CD4-positive, alpha-beta T cell treated with Interleukin-6 at 100 ng/mL for 8 hours (primary cell): ENCODE data around the gene TRAPPC5.

ENCODE experiments used
- DNase-seq: peaks from one replicate; pipeline ENCODE4 v3.0.0-alpha.2; 2020; ENCODE audit warnings: mixed read lengths, low spot score

Gene TRAPPC5

DNA sequence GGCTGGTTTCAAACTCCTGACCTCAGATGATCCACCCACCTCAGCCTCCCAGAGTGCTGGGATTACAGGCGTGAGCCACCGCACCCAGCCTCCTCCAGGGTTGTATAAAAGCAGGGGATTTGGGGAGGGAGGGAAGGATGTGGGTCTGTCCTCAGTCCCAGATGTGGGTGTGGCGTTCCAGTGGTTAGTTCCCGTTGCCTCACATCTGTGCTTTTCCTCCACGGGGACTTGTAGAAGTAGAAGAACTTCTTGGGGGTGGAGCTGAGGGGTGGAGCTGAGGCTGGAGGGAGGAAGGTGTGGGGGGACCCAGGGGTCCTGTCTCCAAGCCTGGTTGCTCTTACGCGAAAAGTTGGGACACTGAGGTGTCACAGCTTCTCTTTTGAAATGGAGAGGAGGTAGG lies 4.3 kb upstream of the TRAPPC5 start:
- DNase-seq = no peak

- no peak for DNase-seq
These were observed 3.8 kb upstream of the TRAPPC5 start, which contains the start of gene MCEMP1 for GRCh38 chr19:7676854-7677253. Gene MCEMP1, plus strand, starts transcription at chr19:7677090. Its CDS starts 31 bp downstream, at chr19:7677121.

GRCh38 chr19:7677669-7678311 lies 2.8 kb upstream of the TRAPPC5 start:
- DNase-seq = no peak

DNA sequence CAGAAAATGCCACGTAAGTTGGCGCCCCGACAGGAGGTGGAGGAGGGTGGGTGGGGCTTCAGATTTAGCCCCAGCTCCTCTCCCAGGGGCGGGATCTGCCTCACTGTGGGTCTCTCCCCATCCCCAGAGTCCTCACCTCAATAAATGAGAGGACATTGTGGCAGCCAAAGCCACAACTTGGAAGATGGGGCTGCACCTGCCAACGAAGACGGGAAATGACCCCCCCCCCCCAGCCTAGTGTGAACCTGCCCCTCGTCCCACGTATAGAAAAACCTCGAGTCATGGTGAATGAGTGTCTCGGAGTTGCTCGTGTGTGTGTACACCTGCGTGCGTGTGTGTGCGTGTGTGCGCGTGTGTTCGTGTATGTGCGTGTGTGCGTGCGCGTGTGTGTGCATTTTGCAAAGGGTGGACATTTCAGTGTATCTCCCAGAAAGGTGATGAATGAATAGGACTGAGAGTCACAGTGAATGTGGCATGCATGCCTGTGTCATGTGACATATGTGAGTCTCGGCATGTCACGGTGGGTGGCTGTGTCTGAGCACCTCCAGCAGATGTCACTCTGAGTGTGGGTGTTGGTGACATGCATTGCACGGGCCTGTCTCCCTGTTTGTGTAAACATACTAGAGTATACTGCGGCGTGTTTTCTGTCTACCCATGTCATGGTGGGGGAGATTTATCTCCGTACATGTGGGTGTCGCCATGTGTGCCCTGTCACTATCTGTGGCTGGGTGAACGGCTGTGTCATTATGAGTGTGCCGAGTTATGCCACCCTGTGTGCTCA lies 1.5 kb upstream of the TRAPPC5 start:
- peak; percentile 74 for DNase-seq

- DNase-seq = no peak
These were observed 645 bp upstream of the TRAPPC5 start for GRCh38 chr19:7679771-7680605.

- DNase-seq = peak; percentile 87
These were observed 924 bp downstream of the TRAPPC5 start for GRCh38 chr19:7681340-7682174.

GRCh38 chr19:7682175-7682855 lies 1.7 kb downstream of the TRAPPC5 start:
- DNase-seq = no peak

DNA sequence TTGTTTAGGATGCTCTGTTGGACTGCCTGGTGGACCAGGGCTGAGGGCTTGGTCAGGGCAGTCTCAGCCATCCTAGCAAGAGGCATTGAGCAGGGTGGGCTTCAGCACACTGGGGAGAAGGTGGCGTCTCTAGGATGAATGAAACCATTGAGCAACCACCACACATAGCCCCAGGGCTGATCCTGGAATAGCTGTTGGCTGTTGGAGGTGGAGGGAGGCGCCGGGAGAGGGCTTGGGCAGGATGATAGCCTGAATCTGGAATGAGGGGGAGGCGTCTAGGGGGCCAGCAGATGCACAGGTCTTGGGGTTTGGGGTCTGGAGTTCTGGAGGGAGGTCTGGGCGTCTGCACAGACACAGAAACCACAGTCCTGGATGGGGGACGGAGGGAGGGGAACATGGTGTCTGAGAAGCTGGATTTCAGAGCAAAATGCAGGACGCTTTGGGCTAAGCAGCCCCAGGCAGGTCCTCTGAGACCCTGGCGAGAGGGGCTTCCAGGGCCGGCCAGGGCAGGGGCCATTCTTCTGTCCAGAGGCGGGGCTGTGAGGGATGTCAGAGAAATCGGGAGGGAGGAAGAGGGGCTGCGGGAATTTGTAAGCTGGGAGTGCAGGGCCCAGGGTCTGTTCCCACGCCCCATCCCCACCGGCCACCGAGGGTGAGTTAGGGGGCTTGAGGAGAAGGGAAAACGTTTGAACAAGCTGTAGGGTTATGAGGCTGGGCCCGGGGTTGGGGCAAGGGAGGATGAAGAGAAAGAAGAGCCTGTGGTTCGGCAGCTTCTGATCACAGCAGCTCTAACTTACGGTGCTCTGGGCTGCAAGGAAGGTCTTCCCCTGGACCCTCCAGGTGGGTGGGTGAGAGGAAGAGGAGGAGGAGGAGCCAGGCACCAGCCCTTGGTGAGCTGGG lies 5.2 kb downstream of the TRAPPC5 start:
- DNase-seq = no peak

DNA sequence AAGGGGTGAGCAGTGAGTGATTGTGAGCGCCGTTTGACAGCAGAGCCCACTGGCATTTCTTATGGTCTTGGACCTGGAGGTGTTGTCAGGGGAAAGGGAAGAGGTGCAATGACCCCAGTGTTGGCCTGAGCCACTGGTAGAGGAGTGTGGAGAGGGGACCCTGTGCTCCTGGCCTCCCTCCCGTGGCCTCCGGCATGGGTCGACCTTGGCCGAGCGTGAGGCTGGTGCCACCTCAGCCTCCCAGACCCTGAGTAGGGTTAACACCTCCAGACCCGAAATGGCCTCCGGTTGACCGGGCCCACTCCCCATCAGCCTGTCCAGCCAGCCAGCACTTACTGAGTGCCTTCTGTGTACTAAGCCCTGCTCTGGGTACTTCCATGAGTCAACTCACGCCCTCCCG lies 6.5 kb downstream of the TRAPPC5 start:
- DNase-seq = no peak

DNA sequence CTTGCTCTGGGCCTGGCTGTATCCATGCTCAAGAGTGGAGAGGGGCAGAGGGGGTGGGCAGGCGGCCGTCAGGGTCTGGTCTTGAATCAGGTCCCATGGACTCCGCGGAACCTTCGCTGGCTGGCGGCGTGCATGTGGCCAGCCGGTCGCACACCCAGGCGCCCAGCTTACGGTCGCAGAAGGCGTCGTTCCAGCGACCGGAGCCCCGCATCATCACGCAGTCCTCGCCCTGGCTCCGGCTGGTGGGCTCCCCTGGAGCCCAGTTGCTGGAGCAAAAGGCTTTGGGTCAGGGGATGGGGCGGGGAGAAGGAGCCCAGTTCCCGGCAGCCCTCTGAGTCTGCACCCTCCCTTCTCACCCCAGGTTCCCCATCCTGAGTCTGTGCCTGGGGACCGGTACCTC lies 8.5 kb downstream of the TRAPPC5 start:
- DNase-seq = no peak

DNA sequence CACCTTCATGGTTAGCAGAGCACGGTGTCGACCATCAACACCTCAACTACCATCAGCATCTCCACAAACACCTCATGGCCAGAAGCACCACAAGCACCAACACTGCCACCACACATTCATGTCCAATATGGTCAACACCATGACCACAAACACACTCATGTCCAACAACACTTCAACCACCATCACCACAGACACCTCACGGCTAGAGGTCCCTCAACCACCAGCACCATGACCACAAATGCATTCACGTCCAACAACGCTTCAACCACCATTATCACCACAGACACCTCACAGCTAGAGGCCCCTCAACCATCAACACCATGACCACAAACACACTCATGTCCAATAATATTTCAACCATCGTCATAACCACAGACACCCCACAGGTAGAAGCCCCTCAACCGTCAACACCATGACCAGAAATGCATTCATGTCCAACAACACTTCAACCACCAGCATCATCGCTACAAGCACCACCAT lies 10.2 kb downstream of the TRAPPC5 start:
- no peak for DNase-seq

DNA sequence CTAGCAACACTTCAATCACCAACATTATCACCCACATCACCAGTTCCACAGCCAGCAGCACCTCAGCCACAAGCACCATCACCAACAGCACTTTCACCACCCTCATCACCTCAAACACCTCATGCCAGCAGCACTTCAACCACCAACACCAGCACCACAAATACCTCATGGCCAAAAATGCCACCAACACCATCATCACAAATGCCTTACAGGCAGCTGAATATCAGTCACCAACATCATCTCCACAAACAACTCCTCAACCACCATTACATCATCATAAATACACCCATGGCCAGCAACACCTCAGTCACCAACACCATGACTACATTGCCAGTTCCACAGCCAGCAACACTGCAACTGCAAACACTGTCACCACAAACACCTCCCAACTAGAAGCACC lies 10.9 kb downstream of the TRAPPC5 start:
- no peak for DNase-seq

- DNase-seq = no peak
These were observed 11.9 kb downstream of the TRAPPC5 start for GRCh38 chr19:7692417-7693088.

DNA sequence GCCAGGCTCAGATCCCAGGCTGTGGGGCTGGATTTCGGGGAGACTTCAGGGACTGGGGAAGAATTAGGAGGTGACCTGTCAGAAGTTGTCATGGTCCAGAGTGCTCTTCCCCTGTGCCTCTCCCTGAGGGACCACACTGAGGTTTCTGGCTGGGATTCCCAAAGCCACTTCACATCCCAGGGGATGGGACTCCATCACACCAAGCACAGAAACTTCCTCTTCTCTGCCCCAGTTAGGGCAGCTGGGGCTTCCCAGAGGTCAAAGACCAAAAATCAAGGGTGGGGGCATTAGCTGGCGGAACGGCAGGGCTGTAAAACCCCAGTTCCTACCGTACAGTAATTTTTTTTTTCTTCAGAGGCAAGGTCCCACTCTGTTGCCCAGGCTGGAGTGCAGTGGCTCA lies 13.9 kb downstream of the TRAPPC5 start:
- no peak for DNase-seq

GRCh38 chr19:7697721-7698287 lies 17.2 kb downstream of the TRAPPC5 start:
- no peak for DNase-seq

GRCh38 chr19:7698583-7698982 lies 17.9 kb downstream of the TRAPPC5 start:
- DNase-seq = no peak

DNA sequence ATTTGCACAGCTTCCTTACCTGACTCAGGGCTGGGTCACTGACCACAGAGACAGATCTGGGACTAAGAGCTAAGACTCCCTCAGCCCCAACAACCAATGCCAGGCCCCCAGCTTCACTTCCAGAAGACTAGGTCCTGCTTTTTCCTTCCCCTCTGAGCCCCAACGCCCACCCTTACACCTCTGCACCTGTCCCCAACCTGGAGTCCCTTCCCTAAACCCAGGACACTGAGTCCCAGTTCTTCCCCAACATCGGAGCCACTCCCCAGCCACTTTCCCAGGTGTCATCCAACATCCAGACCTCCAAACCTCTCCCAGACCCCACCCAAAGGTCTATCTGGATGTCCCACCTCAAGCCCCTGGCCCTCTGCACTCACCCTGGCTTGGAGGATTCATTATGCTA lies 18.4 kb downstream of the TRAPPC5 start:
- no peak for DNase-seq

- no peak for DNase-seq
These were observed 19.1 kb downstream of the TRAPPC5 start for GRCh38 chr19:7699417-7700401.
